Measurements from ENCODE around the gene WDR73. TPM values are rescaled to one million over a fixed set of nuclear protein-coding genes. Genes with fewer than 3 reads are reported as not detected.

The WDR73 gene
- total RNA-seq, 2 donors from 2014 or later: 30.7 to 34.3 TPM

DNA sequence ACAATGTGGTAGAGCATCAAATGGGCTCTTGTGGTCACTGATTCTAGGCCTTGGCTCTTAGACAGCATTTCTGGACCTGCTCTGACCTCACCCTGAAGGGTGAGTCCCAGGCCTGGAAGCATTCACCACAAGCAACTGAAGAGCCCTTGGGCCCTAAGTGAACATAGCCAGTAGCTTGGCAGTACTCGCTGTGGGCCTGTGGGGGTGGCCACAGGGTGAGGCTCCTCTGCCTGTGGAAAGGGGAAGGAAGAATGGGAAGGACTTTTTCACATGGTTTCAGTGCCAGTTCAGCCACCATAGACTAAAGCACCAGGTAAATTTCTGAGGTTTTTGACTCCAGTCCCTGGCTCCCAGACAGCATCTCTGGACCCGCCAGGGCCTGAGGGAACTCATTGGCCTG is 58.4 kb downstream of the WDR73 start:
- Histone ChIP-seq H3K36me3 (no peaks in the 10 kb centered on the region), H3K27ac (no peak overlapping the region), H3K4me1 (ENCODE audit: control insufficient read depth in 1 of 2, low read depth in 2 of 2) (no peaks in the 10 kb centered on the region), H3K27me3 (replicated peaks; ENCODE audit: insufficient read depth) (no peaks in the 10 kb centered on the region), H3K4me3 (no peak overlapping the region), H3K9me3 (no peaks in the 10 kb centered on the region)
- no peak for ATAC-seq (ENCODE audit: insufficient number of reproducible peaks, low FRiP score, low read depth)
- DNase-seq (ENCODE audit: low spot score): no peak
- TF ChIP-seq CTCF (IDR thresholded peaks at IDR 0.05): no peak

DNA sequence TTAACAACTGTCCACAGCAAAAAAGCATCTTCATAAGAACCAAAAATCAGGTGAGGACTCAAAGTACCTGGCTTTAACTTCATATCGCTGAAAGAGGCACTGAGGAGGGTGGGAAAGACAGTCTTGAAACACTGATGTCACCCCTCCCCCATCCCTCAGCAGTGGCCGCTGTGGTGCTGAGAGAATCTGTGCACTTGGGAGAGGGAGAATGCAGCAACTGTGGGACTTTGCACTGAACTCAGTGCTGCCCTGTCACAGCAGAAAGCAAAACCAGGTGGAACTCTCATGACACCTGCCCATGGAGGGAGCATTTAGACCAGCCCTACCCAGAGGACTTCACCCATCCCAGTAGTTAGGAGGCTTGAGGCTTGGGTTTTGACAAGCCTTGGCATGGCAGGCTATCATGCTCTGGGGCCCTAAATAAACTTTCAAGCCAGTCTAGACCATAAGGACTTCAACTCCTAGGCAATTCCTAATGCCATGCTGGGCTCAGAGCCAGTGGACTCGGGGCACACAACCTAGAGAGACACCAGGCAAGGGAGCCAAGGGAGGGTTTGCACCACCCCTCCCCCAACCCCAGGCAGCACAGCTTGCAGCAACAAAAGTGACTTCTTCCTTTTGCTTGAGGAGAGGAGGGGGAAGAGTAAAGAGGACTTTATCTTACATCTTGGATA is 59.3 kb downstream of the WDR73 start:
- no peaks in the 10 kb centered on the region for H3K9me3 ChIP-seq
- no peak overlapping the region for H3K27ac ChIP-seq
- H3K27me3 ChIP-seq (replicated peaks; ENCODE audit: insufficient read depth): no peaks in the 10 kb centered on the region
- ATAC-seq (ENCODE audit: insufficient number of reproducible peaks, low FRiP score, low read depth) (no peak), DNase-seq (ENCODE audit: low spot score) (no peak)
- no peak for TF ChIP-seq CTCF (IDR thresholded peaks at IDR 0.05)
- no peak overlapping the region for H3K4me3 ChIP-seq
- H3K36me3 ChIP-seq: no peaks in the 10 kb centered on the region
- no peaks in the 10 kb centered on the region for H3K4me1 ChIP-seq (ENCODE audit: control insufficient read depth in 1 of 2, low read depth in 2 of 2)

DNA sequence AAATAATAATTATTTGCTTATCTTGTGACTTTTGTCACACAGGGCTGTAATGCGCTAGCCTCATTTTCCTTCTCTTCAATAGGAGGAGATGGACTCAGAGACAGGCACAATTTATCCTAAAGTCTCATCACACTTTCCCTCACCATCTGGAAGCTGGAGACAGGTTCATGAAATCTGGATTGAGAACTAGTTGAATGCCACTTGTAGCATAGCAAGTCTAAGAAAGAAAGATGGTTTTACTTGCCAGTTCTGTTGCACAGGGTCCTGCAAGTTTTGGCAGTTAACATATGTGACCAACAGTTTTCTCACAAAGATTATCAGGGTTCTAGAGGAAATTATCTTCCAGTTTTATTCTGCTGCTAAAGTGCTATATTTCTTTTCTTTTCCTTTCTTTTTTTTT is 62.3 kb downstream of the WDR73 start:
- Histone ChIP-seq H3K9me3 (no peaks in the 10 kb centered on the region), H3K27ac (no peak overlapping the region), H3K27me3 (replicated peaks; ENCODE audit: insufficient read depth) (no peaks in the 10 kb centered on the region), H3K4me1 (ENCODE audit: control insufficient read depth in 1 of 2, low read depth in 2 of 2) (peaks cover 0 to 10% of the 10 kb centered on the region in 2 donors), H3K4me3 (no peak overlapping the region), H3K36me3 (no peaks in the 10 kb centered on the region)
- ATAC-seq (ENCODE audit: insufficient number of reproducible peaks, low FRiP score, low read depth) (no peak), DNase-seq (ENCODE audit: low spot score) (no peak)
- no peak for TF ChIP-seq CTCF (IDR thresholded peaks at IDR 0.05)

- Histone ChIP-seq H3K4me3 (no peak overlapping the region), H3K27ac (no peak overlapping the region), H3K27me3 (replicated peaks; ENCODE audit: insufficient read depth) (no peaks in the 10 kb centered on the region), H3K4me1 (ENCODE audit: control insufficient read depth in 1 of 2, low read depth in 2 of 2) (peaks cover 0 to 10% of the 10 kb centered on the region in 2 donors), H3K9me3 (no peaks in the 10 kb centered on the region), H3K36me3 (no peaks in the 10 kb centered on the region)
- TF ChIP-seq CTCF (IDR thresholded peaks at IDR 0.05): no peak
- ATAC-seq (ENCODE audit: insufficient number of reproducible peaks, low FRiP score, low read depth): no peak
- no peak for DNase-seq (ENCODE audit: low spot score)
Observed at GRCh38 chr15:84590406-84590805, 63.7 kb downstream of the WDR73 start.

Other genes with a start within 250 kb of the WDR73 start
- gene ZSCAN2, start 53.3 kb downstream of the WDR73 start, total RNA-seq: 1 to 10 TPM; 2.8 to 4.6 TPM
- 1 to 10 TPM; 2.9 to 8.0 TPM for gene NMB, start 3.9 kb upstream of the WDR73 start, total RNA-seq
- gene SEC11A, start 61.9 kb upstream of the WDR73 start, total RNA-seq: 100 to 1,000 TPM in 1 of 2 donors, 10 to 100 TPM in 1; 97.1 to 122 TPM
- 10 to 100 TPM; 24.4 to 26.7 TPM for gene ZNF592, start 94.3 kb upstream of the WDR73 start, total RNA-seq
- 10 to 100 TPM; 56.9 to 81.1 TPM for gene ALPK3, start 163.1 kb upstream of the WDR73 start, total RNA-seq
- gene SLC28A1, start 230.4 kb upstream of the WDR73 start, total RNA-seq: 1 to 10 TPM in 1 of 2 donors, under 1 TPM in 1; 0.41 to 1.6 TPM

Data from thoracic aorta (tissue), 2 donors.